ENCODE data around the gene DELE1.

- TF ChIP-seq CTCF (IDR thresholded peaks at IDR 0.05) (no peak), POLR2A (IDR thresholded peaks at IDR 0.05) (no peak)
Measured at GRCh38 chr5:141958546-141959172, 35.0 kb downstream of the DELE1 start.
